T follicular helper cell (primary cell): ENCODE data around the gene CRMP1.

Experiments used
- DNase-seq: peaks from one replicate; pipeline ENCODE4 v3.0.0-alpha.2; 2020; ENCODE audit warnings: low read depth

The CRMP1 gene

DNA sequence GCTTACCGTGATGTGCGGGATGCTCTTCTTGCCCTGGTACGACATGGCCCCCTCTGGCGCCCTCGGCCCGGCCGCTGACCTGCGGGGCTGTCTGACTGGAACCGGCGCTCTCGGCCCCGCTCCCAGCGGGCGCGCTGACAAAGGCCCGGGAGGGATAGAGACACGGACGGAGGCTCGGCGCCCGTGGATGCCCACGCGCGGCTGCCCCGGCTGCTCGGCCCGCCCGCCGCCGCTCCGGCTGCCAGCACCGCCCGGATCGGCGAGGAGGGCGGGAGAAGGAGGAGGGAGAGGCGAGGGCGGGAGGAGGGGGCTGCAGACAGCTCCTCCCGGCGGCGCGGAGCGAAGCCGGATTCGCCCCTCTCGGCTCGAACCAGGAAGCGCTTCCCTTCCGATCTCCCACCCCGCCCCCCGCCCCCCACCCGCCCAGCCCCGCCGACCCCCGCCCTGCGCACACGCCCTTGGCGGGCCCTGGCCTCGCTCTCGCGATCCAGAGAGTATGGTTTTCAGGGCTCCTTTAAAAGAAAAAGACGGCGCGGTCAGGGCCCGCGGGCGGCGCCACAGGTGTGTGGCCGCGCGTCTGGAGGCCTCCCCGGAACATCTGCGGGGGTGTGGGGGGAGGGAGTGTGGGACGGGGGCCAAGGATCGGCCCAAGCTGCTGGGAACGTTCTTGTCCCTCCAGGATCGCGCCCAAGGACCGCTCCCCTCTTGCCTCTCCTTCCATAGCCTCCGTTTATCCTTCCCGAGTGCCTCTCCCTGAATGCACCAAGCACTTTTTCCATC, 4.5 kb downstream of the CRMP1 start:
- no peak for DNase-seq

DNA sequence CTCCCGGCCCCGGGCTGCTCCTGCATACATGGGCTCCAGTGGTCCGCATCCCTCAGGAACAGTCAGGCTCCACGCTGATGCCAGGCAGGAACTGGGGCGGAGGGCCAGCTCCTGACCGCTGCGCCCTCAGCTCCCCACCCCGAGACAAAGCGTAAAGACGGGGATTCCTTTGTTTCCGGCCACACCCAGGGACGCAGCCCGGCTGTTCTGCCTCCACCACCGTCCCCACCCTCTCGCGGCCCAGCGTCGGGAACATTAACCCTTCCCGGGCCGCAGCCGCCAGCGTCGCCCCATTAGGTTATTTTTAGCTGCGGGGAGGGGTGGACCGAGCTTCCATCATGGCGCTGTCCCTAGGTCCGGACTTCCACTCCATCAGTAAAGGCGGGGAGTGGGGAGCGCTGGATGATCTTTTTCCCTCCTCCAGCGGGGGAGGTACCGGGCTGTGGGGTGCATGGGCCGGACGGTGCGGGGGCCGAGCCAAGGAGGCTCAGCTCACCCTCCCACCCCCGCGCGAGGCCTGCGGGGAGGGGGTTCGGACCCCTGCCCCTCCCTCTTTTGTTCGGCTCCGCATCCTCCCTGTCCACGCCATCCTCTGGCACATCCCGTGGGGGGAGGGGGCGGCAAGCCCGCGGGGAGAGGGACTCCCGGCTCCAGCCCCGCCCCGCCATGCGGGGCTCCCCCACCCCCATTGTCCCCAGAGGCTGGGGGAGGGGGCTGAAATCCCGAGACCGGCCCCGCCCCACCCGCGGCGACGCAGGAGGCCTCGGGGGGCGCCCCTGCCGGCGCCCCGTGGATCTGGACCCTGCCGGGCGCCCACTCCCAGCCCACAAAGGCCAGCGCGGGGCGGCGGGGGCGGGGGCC, 5.3 kb downstream of the CRMP1 start:
- DNase-seq = no peak

DNA sequence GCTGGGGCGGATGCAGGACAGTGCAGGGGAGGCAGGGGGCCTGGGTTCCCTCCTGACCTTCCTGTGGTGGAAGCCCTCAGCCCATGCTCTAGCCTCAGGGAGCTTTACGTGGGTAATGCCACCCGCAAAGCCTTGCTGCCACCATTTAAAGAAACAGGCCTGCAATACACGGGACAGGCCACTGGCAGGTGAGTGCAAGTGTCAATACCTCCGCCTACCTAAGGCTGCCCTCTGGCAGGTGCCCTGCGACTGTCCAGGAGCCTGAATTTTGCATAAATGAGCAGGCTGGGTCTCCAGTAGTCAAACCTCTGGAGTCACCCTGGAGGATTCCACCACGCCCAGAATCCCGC, 5.9 kb downstream of the CRMP1 start:
- DNase-seq = no peak

DNA sequence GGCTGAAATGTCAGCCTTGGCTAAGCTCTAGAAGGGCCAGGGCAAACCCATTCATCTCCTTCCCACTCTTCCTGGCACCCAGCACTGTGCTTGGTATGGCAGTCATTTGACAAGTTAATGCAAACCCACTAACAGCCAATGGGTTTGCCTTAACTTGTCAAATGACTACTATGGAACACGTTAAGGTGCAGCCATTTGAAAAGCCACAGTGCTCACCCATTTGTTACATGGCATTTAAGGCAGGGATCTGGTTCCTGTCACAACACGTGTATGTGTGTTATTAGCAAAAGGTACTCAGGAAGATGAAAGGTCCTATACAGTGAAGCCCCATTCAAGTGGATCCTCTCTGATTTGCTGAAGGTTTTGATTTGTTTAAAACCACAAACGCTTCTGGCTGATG, 7.2 kb downstream of the CRMP1 start:
- DNase-seq = no peak

DNA sequence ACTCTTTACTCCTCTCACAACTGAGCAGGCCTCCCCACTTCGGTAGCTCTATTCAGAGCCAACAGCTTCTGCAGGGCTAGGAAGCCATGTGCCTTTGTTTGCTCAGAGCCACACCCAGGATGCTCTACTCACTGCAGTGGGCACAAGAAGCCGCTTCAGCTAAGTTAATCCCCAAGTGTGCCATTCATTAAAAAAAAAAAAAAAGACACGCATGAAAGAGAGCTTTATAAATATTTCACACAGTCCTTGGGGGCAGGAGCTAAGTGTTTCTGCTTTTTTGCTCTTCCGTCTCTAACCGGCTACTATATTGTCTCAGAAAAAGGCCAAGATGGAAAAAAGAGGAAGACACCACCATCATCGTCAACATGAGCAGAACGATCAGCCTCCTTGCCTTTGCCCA, 8.1 kb downstream of the CRMP1 start:
- no peak for DNase-seq

DNA sequence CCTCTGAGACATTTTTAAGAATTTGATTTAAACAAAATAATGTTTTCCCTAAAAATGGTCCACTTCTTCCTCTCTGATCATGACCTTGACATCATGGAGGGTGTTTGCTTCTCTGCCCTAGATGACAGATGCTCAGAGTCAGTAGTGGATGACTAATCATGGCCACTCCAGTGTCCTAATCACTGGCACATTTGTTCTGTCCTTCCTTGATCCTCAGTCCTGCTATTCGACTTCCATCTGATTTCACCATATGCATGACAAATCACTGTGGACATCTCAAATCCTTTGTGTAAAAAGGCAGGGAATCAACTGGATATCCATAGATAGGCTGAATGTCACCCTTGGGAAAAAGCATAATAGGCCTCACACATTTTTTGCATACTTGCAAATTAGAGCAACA, 9.0 kb downstream of the CRMP1 start:
- DNase-seq = no peak

DNA sequence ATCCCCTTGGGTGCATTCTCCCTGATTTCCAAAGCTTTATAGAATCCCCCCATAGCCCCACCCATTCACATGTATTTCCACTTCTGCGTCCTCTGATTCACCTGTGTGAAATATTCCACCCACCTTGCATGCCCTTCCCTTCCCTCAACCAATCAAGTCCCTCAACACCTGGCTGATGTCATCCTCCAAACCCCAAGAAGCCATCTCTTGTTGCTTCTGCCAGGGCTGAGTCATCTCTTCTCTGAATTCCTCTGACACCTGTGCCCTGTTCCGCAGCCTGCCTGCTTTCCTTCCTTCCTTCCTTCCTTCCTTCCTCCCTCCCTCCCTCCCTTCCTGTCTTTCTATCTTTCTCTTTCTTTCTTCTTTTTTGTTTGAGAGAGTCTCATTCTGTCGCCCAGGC, 9.9 kb downstream of the CRMP1 start:
- DNase-seq = no peak

DNA sequence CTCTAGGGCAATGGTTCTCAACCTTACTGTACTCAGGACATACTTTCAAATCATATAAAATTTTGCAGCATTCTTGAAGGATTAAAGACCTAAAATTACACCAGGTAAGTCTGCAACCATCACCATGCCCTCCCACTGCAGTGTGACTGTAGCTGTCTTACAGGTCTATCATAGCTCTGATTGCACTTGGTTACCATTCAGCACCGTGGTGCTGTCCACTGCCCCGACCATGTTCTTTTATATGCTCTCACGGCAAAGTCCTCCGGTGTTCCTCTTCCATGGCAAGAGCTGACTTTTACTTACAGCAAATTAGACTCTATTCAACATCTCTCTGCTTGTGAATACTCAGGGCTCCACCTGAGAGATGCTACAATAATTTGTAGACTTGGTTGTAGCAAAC, 11.5 kb downstream of the CRMP1 start:
- no peak for DNase-seq

DNA sequence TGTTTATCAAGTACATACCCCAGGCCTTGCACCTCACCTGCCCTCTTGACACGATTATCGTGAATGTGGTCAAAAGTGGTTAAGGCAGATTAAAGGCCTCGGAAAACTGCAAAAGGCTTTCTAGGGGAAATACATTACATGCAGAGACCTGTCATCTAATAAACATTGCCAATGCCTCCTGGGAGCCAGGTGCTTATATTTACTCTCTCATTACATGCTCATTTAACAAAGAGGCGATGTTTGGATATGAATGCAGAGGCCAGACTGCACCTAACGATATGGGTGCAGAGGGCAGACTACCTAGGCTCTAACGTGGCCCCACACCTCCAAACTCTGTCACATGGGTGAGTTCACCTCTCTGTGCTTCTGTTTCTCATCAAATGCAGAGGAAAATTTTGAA, 14.5 kb downstream of the CRMP1 start:
- no peak for DNase-seq

DNA sequence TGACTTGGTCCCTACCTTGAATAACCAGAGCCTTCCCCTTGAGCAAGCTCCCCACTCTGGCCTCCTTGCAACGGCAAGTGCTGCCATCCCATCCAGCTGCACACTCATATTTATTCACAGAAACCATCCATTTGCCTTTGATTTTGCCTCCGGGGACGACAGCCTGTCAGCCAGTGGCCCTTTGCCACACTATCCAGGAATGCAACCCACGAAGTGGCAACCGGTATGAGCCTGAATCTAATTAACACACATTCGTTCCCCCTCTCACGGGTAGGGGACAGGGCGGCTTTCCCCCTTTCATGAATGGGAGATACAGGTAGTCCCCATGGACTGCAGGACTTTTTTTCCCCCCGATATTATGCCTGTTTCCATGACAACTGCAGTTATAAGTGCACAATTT, 15.5 kb downstream of the CRMP1 start:
- DNase-seq = no peak

DNA sequence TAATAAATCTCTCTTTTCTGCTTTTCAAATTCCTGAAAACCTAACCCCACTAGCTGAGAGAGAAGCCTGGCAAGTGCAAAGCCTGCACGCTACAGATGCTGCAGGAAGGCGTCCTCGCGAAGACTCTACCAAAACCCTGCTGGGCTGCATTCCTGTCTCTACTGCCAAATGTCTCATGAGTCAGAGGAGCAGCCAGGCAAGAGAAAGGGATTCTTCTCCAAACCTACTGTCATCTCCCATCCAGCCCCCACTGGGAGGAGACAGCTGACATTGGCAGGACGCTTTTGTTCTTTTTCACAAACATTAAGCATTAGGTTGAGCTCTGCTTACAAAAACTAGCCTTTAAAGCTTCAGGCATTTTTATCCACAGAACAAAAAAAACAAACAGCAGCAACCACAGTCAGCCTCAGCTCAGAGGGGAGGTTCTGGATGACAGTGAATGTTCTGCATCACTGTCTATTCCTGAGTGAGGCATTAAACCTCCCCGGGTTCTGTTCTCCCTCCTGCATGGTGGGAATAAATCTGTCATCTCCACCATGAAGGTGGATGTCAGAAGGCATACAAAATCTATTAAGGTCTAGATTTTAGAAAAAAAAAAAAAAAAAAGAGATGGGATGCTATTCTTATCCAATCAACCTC, 18.0 kb downstream of the CRMP1 start:
- DNase-seq = no peak

DNA sequence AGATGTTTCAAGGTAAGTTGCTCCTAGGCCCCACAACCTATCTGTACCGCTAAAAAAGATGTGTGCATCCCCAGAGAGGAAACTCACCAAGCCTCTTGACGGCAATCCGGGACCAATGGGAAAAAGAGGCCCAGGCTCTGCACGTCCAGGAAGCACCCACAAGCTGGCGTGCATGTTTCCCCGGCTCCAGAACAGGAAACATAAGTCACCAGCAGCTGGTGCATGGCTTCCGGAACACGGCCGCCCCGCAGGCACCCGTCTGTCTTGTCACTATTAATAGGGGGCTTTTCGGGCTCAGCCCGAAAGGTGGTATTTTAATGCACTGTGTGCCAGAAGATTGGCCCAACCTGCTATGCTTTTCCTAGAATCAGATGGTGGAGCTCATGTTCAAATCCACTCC, 22.2 kb downstream of the CRMP1 start:
- no peak for DNase-seq

DNA sequence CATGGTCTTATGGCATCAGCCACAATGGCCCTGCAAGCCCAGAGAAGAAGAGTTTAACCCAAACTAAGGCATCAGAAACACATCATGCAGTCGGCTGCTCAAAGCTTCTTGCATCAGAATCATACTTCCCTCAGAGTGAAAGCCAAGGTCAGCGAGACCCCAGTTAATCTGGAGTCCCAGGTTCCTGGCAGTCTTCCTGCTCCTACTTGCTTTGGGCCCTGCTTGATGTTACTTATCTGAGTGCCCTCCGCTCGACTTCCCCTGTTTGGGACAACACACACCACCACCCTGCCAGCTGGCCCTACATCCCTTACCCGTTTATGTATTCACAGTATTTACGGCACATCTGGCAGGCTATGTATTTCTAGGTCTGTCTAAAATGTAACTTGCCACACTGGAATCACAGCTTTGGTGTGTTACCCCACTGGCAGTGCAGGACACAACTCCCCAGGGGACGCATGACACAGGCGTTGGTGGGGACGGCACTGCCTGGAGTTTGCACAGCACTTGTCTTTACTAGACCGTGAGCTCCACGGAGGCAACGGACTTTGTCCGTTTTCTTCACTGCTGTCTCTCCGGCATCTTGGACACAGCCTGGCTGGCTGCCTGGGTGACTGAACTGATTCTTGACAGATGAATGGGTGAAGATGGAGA, 22.8 kb downstream of the CRMP1 start:
- no peak for DNase-seq

DNA sequence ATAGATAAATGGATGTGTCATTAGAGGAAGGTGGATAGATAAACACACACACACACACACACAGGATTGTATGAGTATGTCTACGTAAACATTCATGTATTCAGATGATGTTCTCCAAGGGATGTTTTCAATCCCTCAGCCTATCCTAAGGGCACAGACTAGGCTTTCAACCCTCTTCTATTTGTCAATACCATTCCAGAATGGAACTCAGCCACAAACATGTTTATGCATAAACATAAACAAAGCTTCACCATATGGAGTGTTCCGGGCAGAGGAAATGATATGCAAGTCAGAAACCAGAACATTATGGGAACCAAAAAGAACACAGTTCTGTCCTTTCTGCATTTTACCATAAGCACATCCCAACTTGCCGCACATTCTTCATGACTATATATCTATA, 25.0 kb downstream of the CRMP1 start:
- no peak for DNase-seq

DNA sequence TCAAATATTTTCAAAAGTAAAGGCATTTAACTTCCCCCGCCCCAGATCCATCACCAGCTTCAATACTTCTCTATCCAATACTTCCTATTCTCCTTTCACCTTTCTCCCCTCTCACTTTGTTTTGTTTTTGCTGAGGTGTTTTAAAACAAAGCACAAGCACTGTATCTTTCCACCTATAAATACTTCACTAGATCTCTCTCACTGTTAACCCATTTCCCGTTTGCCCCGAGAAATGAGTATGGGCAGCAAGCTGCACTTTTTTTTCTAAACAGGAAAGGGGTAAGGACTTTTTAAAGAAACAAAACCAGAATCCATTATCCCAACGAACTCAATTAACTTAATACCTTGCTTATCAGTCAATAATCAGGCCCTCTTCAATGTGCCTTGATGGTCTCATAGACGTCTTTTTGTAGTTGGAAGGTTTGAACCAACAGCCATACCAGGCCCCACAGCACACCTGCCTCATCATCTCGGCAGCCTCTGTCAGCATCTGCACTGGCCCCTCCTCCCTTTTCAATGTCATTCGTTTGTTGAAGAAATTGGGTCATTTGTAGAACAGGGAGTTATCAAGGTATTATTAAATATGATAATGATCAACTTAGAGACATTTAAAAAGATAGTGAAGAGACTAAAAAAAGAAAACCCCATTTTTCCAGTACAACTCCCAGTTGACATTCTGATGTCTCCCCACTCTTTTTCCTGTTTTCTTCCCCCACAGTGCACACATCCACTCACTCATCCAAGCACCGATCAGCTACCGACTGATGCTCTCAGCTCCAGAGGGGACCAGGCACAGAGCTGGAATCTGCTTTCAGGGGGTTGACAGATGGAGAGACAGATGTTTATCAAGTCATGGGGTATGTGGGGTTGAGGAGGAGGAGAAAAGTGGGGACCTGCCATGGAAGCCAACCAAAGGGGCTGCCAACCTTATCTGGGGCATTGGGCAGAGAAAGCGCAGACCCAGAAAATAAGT, 25.8 kb downstream of the CRMP1 start:
- no peak for DNase-seq

DNA sequence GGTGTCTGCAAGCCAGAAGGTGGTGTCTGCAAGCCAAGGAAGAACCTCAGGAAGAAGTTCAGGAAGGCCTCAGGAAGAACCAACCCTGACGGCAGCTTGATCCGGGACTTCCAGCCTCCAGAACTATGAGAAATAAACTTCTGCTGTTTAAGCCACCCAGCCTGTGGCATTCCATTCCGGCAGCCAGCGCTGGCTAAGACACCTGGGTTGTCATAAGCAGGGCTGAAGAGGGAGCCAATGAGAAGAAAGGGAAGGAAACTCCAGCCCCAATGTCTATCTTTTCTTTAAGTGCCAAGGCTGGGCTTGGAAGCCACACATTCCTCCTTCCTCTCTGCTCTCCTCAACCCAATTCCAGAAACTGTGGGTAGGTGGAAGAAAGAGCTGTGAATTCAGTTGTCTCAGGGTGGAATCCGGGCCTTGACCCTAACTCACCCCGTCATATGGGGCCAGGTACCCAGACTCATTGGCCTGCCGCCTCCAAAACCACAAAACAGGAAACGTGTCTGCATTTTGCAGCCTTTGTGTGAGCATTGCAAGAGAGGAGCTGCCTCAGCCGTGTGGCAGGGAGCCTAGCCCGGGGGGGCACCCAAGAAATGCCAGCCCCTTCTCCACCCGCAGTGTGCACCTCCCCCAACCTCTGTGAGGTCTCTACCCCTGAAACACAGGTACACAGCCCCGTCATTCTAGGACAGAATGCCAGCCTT, 26.8 kb downstream of the CRMP1 start:
- DNase-seq = no peak

DNA sequence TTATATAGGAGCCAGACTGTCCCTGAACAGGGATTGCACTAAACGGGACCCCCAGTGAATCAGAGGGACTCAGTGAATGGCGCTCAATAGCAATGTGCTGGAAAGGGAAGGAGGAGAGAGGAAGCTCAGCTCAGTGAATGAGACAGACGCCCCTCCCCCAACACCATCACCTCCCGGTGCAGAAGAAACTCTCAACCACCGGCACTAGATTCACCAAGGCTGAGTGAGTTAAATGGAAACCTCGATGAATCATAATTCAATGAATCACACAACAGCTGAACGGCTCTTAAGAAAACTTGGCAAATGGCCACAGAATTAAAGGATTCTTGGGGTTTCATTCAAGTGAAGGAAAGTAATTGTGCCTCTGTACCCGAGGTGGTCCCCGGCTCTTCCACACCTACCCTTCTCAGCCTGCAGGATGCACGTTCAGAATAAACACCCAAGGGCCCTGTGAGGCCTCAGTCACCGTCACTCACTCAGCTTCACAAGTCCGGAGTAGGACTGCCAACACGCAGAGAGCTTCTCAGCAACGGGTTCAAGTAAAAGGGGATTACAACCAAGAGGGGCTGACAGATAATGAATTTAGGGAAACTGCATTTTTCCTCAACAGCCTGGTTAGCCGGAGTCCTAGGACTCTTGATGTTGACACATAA, 29.3 kb downstream of the CRMP1 start:
- DNase-seq = no peak

DNA sequence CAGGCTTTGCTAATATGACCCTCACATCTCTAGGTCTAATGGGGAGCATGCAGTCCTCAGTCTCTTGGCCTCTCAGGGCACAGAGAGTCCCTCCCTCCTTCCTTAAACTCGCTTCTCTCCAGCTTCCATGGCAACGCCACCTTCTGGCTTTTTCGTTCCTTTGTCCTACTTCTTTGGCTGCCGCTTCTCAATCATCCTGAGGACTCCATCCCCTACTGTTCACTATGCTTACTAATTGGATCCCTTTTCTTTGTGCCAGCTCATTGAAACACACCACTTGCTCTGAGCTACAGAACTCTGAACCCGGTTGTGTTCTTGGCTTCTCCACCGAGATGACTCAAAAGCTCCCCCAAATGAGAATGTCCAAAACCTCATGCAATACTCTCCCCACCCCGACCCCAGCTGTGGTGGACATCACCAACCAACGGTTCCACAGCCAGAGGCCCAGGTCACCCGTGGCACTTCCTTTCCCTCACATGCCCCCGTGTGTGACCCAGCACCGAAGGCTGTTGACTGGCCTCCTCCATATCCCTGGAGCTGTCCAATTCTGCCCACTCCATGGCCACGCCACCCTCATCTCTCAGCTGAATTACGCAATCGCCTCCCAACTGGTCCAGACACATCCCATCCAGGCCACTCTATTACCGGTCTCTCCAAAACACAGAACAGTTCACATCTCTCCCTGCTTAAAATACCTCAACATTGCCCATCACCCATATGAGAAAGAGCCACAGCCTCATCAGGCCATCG, 34.7 kb downstream of the CRMP1 start:
- DNase-seq = no peak

DNA sequence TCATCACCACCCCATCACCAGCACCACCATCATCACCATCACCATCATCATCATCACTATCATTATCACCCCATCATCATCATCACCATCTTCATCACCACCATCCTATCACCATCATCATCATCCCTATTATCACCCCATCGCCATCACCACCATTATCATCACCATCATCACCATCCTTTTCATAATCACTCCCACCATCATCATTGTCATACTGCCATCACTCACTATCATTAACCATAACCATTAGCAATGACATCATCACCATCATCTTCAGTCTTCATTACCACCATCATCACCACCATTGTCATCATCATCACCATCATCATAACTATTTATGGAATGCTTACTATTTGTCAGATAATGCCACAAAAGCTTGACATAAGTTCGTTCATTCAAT, 35.7 kb downstream of the CRMP1 start:
- no peak for DNase-seq
